ENCODE data around the gene CEP192. TPM values are rescaled to one million over a fixed set of nuclear protein-coding genes. Genes with fewer than 3 reads are reported as not detected.

Gene CEP192
- total and polyA plus RNA-seq, 10 of the 15 experiments (the other 5 are each of a cell fraction or from before 2014, with no cell fraction given), result 15.4 to 58.2 (median 29.6) TPM

GRCh38 chr18:12943215-12943614 lies 47.9 kb upstream of the CEP192 start:
- WGBS (ENCODE audit: insufficient coverage, insufficient replicate concordance, low lambda C conversion rate, missing lambda C conversion rate), result 53% methylated on average over 4 of the region's 4 CpGs
- POLR2A ChIA-PET, result no interaction called here
- intact Hi-C loops (cut with micrococcal nuclease; ENCODE audit: unreplicated experiment), result loop anchor here (10.0 kb wide), 1 partner anchor 212 kb away; no protein-coding TSS in a partner anchor
- TF ChIP-seq USF2 (IDR thresholded peaks at IDR 0.05; ENCODE audit: borderline replicate concordance, low read depth, low read length) (no peak), HDGF (IDR thresholded peaks at IDR 0.05) (no peak), NFYB (IDR thresholded peaks at IDR 0.05; ENCODE audit: insufficient read depth, low read depth, low read length) (no peak), IKZF1 (conservative IDR thresholded peaks at IDR 0.05) (no peak), ZBTB11 (CRISPR knock-in tag; IDR thresholded peaks at IDR 0.05) (no peak), MTA2 (IDR thresholded peaks at IDR 0.05; ENCODE audit: low read depth) (no peak), RAD21 (IDR thresholded peaks at IDR 0.05; ENCODE audit: insufficient read depth, low read depth, low read length) (no peak), SKIL (IDR thresholded peaks at IDR 0.05; ENCODE audit: low read depth, poor library complexity, severe bottlenecking) (no peak), SREBF1 (IDR thresholded peaks at IDR 0.05; ENCODE audit: low read length) (no peak), USF1 (IDR thresholded peaks at IDR 0.05; ENCODE audit: borderline replicate concordance, extremely low read length, insufficient read depth, low read depth, low read length) (no peak), NFXL1 (IDR thresholded peaks at IDR 0.05; ENCODE audit: borderline replicate concordance) (no peak), CBFB (IDR thresholded peaks at IDR 0.05; ENCODE audit: low read depth) (no peak), SIN3A (IDR thresholded peaks at IDR 0.05; ENCODE audit: low read depth, low read length) (no peak), SPI1 (IDR thresholded peaks at IDR 0.05; ENCODE audit: borderline replicate concordance, insufficient read depth, low read depth, low read length) (no peak), ZSCAN29 (IDR thresholded peaks at IDR 0.05) (no peak), BACH1 (IDR thresholded peaks at IDR 0.05; ENCODE audit: borderline replicate concordance) (no peak), CBX3 (IDR thresholded peaks at IDR 0.05; ENCODE audit: borderline replicate concordance, low read depth) (no peak)

More at GRCh38 chr18:12943215-12943614, 47.9 kb upstream of the CEP192 start:
- ChIA-PET SMC1A (ENCODE audit: uncharacterized antibody, unreplicated experiment) (interaction anchor here (1.5 to 2.0 kb wide), 2 partner anchors 9 to 52 kb away, joined by 3 to 7 read pairs; no protein-coding TSS in a partner anchor), CTCF (interaction anchor here (0.9 to 1.5 kb wide), 3 partner anchors 8 to 220 kb away, joined by 3 to 7 read pairs (median 4); no protein-coding TSS in a partner anchor), RAD21 (ENCODE audit: unreplicated experiment) (interaction anchor here (1.0 to 1.7 kb wide), 3 partner anchors 9 to 216 kb away, joined by 3 to 5 read pairs (median 4); no protein-coding TSS in a partner anchor)
- Histone ChIP-seq H3K4me3 (no peak overlapping the region), H3K4me2 (ENCODE audit: control insufficient read depth, insufficient read depth) (no peak overlapping the region), H3K9ac (ENCODE audit: control insufficient read depth, insufficient read depth, low read length) (no peak overlapping the region), H3K27me3 (replicated peaks in 1 of 2; ENCODE audit: control insufficient read depth in 2 of 2, insufficient read depth in 2 of 2, low read length in 1 of 2) (no peaks in the 10 kb centered on the region), H3K27ac (ENCODE audit: control insufficient read depth, insufficient read depth) (no peak overlapping the region), H3K79me2 (ENCODE audit: control insufficient read depth, insufficient read depth, low read length) (peaks cover 2% of the 10 kb centered on the region; the same call in 1 of the 2 replicates), H3K9me3 (replicated peaks; ENCODE audit: control insufficient read depth, insufficient read depth, low read length) (no peaks in the 10 kb centered on the region), H2AFZ (ENCODE audit: control insufficient read depth, low read depth, low read length) (no peak overlapping the region), H3K36me3 (ENCODE audit: control insufficient read depth in 2 of 2, insufficient read depth in 2 of 2, low read length in 1 of 2) (no peaks in the 10 kb centered on the region), H3K4me1 (ENCODE audit: control insufficient read depth, insufficient read depth, low read length) (no peaks in the 10 kb centered on the region), H4K20me1 (ENCODE audit: control insufficient read depth, insufficient read depth) (no peaks in the 10 kb centered on the region)
- in situ Hi-C loops (cut with MboI), result no loop called here
- ATAC-seq (no peak), DNase-seq (ENCODE audit: low read depth, low spot score) (no peak), FAIRE-seq (no peak)
- BruUV-seq (replicated peaks), result no TSS peak
